Activated T-cell treated with anti-CD3 and anti-CD28 coated beads, Interleukin-2, amount 50 U/mL, for 72 hours (primary cell): ENCODE results near the gene PRPF40B. TPM values are rescaled to one million over a fixed set of nuclear protein-coding genes. Genes with fewer than 3 reads are reported as not detected.

ENCODE experiments used
- ATAC-seq, 2 donors: fragments of 150-1000 bp; cut with Tn5 transposase; replicated peaks in 1 of 2; 2 replicates each; pipeline ENCODE4 v1.10.0; 2021; ENCODE audit warnings: moderate library complexity in 2 of 2, mild to moderate bottlenecking in 1 of 2
- DNase-seq, 2 donors: peaks; one replicate each; pipeline ENCODE4 v3.0.0; 2021 to 2022; ENCODE audit warnings: mixed read lengths in 1 of 2
- H3K27ac Mint-ChIP-seq: one replicate; pipeline ENCODE4 v1.8.0; 2022; ENCODE audit warnings: mild to moderate bottlenecking, moderate library complexity, mixed read lengths
- H3K27me3 Mint-ChIP-seq: one replicate; pipeline ENCODE4 v1.8.0; 2022; ENCODE audit warnings: low read depth, mixed read lengths
- H3K36me3 Mint-ChIP-seq, 2 donors: one replicate each; pipeline ENCODE4 v1.8.0; 2022; ENCODE audit warnings: mixed read lengths in 2 of 2, mild to moderate bottlenecking in 1 of 2; ENCODE audit not compliant: insufficient read depth in 2 of 2
- H3K4me1 Mint-ChIP-seq: one replicate; pipeline ENCODE4 v1.8.0; 2022; ENCODE audit warnings: low read depth, mixed read lengths
- H3K4me3 Mint-ChIP-seq, 2 donors: one replicate each; pipeline ENCODE4 v1.8.0; 2022; ENCODE audit warnings: mild to moderate bottlenecking in 2 of 2, mixed read lengths in 2 of 2, moderate library complexity in 2 of 2
- H3K9me3 Mint-ChIP-seq, 2 donors: one replicate each; pipeline ENCODE4 v1.8.0; 2022; ENCODE audit warnings: mixed read lengths in 2 of 2
- total RNA-seq, 2 donors: library from RNA; stranded (reverse); gene quantifications; one replicate each; pipeline ENCODE4 v1.2.3, GENCODE V29; 2022

Gene PRPF40B
- total RNA-seq, 2 donors from 2014 or later: 8.5 to 14.0 TPM

- no peaks in the 10 kb centered on the region for H3K9me3 Mint-ChIP-seq
These were observed 4.8 kb upstream of the PRPF40B start for GRCh38 chr12:49618576-49618975.

GRCh38 chr12:49619286-49619685, 4.1 kb upstream of the PRPF40B start:
- peaks cover 27% of the 10 kb centered on the region for H3K4me1 Mint-ChIP-seq
- no peak for ATAC-seq
- H3K27ac Mint-ChIP-seq: no peak overlapping the region
- peaks cover 0 to 3% of the 10 kb centered on the region in 2 donors for H3K36me3 Mint-ChIP-seq
- H3K27me3 Mint-ChIP-seq: peaks cover 38% of the 10 kb centered on the region
- no peak overlapping the region for H3K4me3 Mint-ChIP-seq
- no peaks in the 10 kb centered on the region for H3K9me3 Mint-ChIP-seq
- DNase-seq: no peak

More at GRCh38 chr12:49618576-49618975, 4.8 kb upstream of the PRPF40B start:
- no peak overlapping the region for H3K27ac Mint-ChIP-seq
- DNase-seq: no peak
- peaks cover 27% of the 10 kb centered on the region for H3K4me1 Mint-ChIP-seq
- peaks cover 38% of the 10 kb centered on the region for H3K27me3 Mint-ChIP-seq
- ATAC-seq: no peak
- H3K4me3 Mint-ChIP-seq: no peak overlapping the region
- H3K36me3 Mint-ChIP-seq: peaks cover 0 to 4% of the 10 kb centered on the region in 2 donors

- no peak for DNase-seq
- Mint-ChIP-seq H3K27ac (no peak overlapping the region), H3K9me3 (no peaks in the 10 kb centered on the region), H3K36me3 (no peaks in the 10 kb centered on the region), H3K4me3 (peak overlapping the region; percentile 86), H3K4me1 (peaks cover 20% of the 10 kb centered on the region), H3K27me3 (peaks cover 33% of the 10 kb centered on the region)
- ATAC-seq: peak in 1 of 2 donors; percentile 48
These were observed 1.5 kb upstream of the PRPF40B start for GRCh38 chr12:49621651-49622500.

GRCh38 chr12:49622501-49623141, 740 bp upstream of the PRPF40B start:
- H3K4me1 Mint-ChIP-seq: peaks cover 20% of the 10 kb centered on the region

GRCh38 chr12:49624921-49625577, 1.7 kb downstream of the PRPF40B start:
- Mint-ChIP-seq H3K9me3 (no peaks in the 10 kb centered on the region), H3K4me1 (peaks cover 20% of the 10 kb centered on the region), H3K27me3 (peaks cover 12% of the 10 kb centered on the region), H3K36me3 (no peaks in the 10 kb centered on the region), H3K4me3 (peak overlapping the region; percentile 14 to 71), H3K27ac (no peak overlapping the region)
- DNase-seq (no peak), ATAC-seq (no peak)

More at GRCh38 chr12:49622501-49623141, 740 bp upstream of the PRPF40B start:
- Mint-ChIP-seq H3K27me3 (peaks cover 28% of the 10 kb centered on the region), H3K4me3 (peak overlapping the region; percentile 86), H3K27ac (peak overlapping the region; percentile 54), H3K36me3 (no peaks in the 10 kb centered on the region), H3K9me3 (no peaks in the 10 kb centered on the region)
- peak; percentile 25 to 53 for ATAC-seq
- DNase-seq: peak; percentile 61 to 72

- Mint-ChIP-seq H3K36me3 (no peaks in the 10 kb centered on the region), H3K4me3 (no peak overlapping the region), H3K4me1 (peaks cover 12% of the 10 kb centered on the region), H3K27me3 (peaks cover 2% of the 10 kb centered on the region), H3K27ac (no peak overlapping the region), H3K9me3 (no peaks in the 10 kb centered on the region)
- DNase-seq (peak in 1 of 2 donors; percentile 40), ATAC-seq (peak; percentile 26 to 28)
These were observed 2.9 kb downstream of the PRPF40B start for GRCh38 chr12:49626169-49626835.

- Mint-ChIP-seq H3K9me3 (no peaks in the 10 kb centered on the region), H3K27ac (no peak overlapping the region), H3K36me3 (no peaks in the 10 kb centered on the region), H3K4me3 (no peak overlapping the region), H3K27me3 (no peaks in the 10 kb centered on the region), H3K4me1 (peaks cover 7% of the 10 kb centered on the region)
- DNase-seq (no peak), ATAC-seq (no peak)
These were observed 3.5 kb downstream of the PRPF40B start for GRCh38 chr12:49626836-49627235.

- no peak for ATAC-seq
- Mint-ChIP-seq H3K36me3 (no peaks in the 10 kb centered on the region), H3K9me3 (no peaks in the 10 kb centered on the region), H3K27me3 (no peaks in the 10 kb centered on the region), H3K27ac (no peak overlapping the region), H3K4me3 (no peak overlapping the region), H3K4me1 (no peaks in the 10 kb centered on the region)
- DNase-seq: no peak
These were observed 4.5 kb downstream of the PRPF40B start for GRCh38 chr12:49627752-49628360.

GRCh38 chr12:49631336-49631907, 8.1 kb downstream of the PRPF40B start:
- Mint-ChIP-seq H3K9me3 (no peaks in the 10 kb centered on the region), H3K36me3 (no peaks in the 10 kb centered on the region), H3K4me1 (no peaks in the 10 kb centered on the region), H3K4me3 (no peak overlapping the region), H3K27ac (no peak overlapping the region), H3K27me3 (no peaks in the 10 kb centered on the region)
- ATAC-seq (no peak), DNase-seq (no peak)

- DNase-seq (no peak), ATAC-seq (no peak)
- Mint-ChIP-seq H3K4me3 (no peak overlapping the region), H3K27ac (no peak overlapping the region), H3K36me3 (no peaks in the 10 kb centered on the region), H3K9me3 (no peaks in the 10 kb centered on the region), H3K4me1 (peaks cover 10% of the 10 kb centered on the region), H3K27me3 (no peaks in the 10 kb centered on the region)
These were observed 9.0 kb downstream of the PRPF40B start for GRCh38 chr12:49632401-49632800.

- H3K27ac Mint-ChIP-seq: no peak overlapping the region
- ATAC-seq: no peak
- peaks cover 0 to 1% of the 10 kb centered on the region in 2 donors for H3K36me3 Mint-ChIP-seq
- no peaks in the 10 kb centered on the region for H3K9me3 Mint-ChIP-seq
- peaks cover 10% of the 10 kb centered on the region for H3K4me1 Mint-ChIP-seq
- H3K4me3 Mint-ChIP-seq: no peak overlapping the region
- H3K27me3 Mint-ChIP-seq: no peaks in the 10 kb centered on the region
- no peak for DNase-seq
These were observed 9.8 kb downstream of the PRPF40B start for GRCh38 chr12:49632986-49633702.
